ENCODE results near the gene CRLF1.

The CRLF1 gene

DNA sequence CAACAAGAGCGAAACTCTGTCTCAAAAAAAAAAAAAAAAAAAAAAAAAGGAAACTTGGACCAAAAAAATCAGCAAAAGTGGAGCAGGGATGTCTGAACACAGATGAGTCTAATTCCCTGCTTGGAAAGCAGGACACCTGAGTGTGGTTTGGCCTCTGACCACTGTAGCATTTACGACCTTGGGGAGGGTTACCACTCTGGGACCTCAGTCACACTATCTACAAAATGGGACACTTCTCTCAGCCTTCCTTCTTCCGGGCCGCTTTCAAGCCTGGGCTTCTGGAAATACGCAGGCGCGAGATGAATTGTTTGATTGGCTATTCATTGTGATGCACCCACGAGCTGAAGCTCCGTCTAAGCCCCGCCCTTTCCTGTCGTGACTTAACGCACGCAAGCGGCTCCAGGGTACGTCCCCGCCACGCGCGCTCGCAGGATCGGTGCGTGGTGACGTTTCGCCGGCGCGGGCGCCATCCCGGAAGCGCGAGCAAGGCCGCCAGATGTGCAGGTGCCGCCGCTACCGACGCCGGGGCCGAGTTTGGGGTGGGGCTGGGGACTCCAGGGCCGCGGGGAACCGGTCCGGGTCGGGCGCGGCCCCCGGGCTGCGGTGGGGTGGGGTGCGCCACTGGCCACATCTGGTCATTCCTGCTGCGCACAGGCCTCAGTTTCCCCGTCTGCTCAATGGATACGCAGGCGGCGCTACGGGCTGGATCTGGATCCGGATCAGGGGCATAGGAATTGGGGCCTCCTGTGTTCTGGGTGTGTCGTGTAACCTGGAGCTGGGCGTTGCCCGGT is 49.0 kb downstream of the CRLF1 start, which contains the start of gene KXD1:
Gene KXD1 (plus strand): TSS at position 460 of the 791 bp plus-strand sequence. CDS start 4,187 bp downstream, outside the sequence.
- peak; percentile 92 for DNase-seq (ENCODE audit: low read depth, low spot score)

- no peak for DNase-seq (ENCODE audit: low read depth, low spot score)
These were observed 55.0 kb downstream of the CRLF1 start for GRCh38 chr19:18551631-18552030.

- DNase-seq (ENCODE audit: low read depth, low spot score) = peak; percentile 86
These were observed 62.7 kb downstream of the CRLF1 start for GRCh38 chr19:18543814-18544475.
